HG03439 (cell line): ENCODE measurements around the gene MTHFS.
A peak's percentile ranks its signal among the peaks of the same experiment; 100 is the strongest.
"Not testable (repeated sequence)": the region's sequence is repeated elsewhere in the genome, so short reads cannot be mapped to it uniquely, and the experiment has no call there.

Experiments
- ATAC-seq: cut with Tn5 transposase; IDR thresholded peaks from one replicate; pipeline ENCODE4 v1.9.1; 2021; ENCODE audit warnings: mild to moderate bottlenecking, moderate library complexity; ENCODE audit not compliant: unreplicated experiment

Gene MTHFS

DNA sequence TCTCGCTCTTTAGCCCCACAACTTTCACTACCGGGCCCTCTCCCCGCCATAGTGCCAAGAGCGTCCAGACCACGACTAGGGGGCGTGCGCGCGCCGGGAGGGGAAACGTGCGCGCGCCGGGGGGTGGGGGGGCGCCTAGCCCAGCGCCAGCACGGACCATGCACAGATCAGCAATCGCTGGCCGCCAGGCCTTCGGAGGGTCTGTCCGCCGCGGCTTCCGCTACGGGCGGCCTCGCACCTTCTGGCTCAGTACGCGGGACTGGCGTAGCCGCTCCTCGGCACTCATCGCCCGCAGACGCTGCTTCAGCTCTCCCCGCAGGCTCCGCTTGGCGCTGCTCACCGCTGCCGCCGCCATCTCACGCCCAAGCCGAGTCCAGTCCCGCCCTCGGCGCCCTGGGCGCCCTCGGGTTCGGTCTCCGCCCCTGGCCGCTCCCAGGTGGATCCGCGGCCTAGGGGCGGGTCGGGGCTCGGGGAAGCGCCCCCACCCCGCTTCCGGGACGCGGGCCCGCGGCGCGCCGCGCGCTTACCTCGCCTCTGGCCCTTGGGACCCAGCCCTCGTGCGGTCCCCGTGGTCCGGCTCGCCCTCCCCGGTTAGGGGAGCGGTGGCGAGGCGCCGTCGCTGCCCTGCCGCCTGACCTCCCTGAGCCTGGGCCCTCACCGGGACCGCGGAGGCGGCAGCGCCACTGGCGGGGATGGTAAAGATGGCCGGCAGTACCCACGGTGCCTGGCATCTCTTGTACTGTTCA lies at the start of gene MTHFS:
TSS of gene MTHFS (minus strand) at position 381 of the 746 bp plus-strand sequence. CDS start at position 355, 26 bp downstream.
- peak; percentile 73 for ATAC-seq

DNA sequence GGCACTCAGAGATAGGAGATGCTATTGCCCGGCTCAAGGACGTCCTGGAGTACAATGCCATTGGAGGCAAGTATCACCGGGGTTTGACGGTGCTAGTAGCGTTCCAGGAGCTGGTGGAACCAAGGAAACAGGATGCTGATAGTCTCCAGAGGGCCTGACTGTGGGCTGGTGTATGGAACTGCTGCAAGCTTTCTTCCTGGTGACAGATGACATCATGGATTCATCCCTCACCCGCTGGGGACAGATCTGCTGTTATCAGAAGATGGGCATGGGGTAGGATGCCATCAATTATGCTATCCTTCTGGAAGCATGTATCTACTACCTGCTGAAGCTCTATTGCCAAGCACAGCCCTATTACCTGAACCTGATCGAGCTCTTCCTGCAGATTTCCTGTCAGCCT lies 47.8 kb upstream of the MTHFS start:
- ATAC-seq: no peak

DNA sequence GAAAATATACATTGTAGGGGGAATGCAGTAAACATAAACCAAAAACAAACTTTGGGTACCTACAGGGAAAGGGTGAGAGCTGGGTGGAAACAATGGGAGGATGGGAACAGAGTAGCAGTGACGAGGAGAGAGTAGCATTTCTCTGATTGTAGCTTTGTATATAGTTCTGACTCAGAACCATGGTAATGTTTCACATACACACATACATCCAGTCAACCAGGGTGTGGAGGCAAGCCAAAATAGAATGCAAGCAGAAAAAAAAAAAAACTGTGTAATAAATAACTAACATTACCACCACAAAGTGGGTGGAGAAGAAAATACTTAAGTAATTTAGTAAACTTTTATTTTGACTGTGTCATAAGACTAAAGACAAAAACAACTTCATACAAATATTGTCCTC lies 47.0 kb upstream of the MTHFS start:
- peak; percentile 76 for ATAC-seq

DNA sequence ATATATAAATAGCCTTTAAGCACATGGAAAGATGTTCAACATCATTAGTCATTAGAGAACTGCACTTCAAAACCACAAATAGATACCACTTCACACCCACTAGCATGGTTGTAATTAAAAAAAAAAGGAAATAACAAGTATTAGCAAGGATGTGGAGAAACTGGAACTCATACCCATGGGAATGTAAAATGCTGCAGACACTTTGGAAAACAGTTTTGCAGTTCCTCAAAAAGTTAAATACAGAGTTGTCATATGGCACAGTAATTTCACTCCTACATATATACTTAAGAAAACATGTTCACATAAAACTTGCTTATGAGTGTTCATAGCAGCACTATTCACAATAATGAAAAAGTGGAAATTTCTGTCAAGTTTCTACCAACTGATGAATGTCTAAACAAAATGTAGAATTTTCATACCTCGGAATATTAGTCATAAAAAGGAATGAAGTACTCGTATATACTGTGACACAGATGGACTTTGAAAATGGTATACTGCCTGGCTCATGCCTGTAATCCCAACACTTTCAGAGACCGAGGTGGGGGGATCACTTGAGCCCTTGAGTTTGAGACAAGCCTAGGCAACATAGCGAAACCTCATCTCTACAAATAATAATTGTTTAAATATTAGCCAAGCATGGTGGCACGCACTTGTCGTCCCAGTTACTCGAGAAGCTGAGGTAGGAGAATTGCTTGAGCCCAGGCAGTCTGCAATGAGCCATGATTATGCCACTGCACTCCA lies 46.1 kb upstream of the MTHFS start:
- no peak for ATAC-seq

DNA sequence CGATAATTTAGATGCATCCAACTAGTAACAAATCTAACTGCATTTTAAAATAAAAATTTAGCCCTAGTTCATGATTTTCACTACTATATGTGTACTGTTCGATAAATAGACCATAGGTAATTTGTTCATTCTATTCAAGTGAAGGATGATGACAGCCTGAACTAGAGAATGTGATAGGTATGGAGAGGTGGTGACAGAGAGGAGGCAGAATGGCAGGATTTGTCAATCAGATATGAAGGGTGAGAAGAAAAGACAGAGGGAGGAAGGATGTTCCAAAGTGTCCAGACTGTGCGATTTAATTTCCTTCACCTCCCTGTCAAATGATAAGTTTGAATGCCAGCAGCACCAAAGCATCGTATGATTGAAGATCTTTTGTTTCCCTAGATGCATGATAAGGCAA lies 42.6 kb upstream of the MTHFS start:
- no peak for ATAC-seq

DNA sequence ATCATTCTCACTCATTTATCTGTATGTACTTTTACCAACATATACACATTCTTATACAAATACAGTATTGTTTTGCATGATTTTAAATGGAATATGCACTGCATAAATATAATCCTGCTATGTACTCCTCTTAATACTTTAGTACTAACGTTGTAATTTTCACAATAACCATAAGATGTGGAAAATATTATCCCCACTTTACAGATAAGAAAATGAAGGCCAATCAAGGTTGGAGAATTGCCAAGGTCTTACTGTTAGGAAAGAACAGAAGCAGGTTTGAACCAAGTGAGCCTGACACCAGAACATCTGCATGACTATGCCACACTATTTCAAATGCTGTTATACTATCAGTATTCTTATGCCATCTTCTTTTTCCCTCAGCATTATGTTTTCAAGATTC lies 41.3 kb upstream of the MTHFS start:
- no peak for ATAC-seq

DNA sequence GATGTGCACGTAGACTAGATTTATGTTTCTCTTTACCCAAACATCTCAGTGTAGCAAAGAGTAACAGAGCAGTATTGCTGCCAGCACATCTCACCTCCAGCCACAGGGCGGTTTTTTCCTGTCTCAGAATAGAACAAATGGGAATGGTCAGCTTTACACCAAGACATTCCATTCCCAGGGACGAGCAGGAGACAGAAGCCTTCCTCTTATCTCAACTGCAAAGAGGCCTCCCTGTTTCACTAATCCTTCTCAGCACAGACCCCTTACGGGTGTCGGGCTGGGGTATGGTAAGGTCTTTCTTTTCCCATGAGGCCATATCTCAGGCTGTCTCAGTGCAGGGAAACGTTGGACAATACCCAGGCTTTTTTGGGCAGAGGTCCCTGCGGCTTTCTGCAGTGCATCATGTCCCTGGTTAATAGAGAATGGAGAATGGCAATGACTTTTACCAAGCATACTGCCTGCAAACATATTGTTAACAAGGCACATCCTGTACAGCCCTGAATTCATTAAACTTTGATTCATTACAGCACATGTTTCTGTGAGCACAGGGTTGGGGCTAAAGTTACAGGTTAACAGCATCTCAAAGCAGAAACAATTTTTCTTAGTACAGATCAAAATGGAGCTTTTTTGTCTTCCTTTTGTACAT lies 38.9 kb upstream of the MTHFS start:
- ATAC-seq: not testable (repeated sequence)

DNA sequence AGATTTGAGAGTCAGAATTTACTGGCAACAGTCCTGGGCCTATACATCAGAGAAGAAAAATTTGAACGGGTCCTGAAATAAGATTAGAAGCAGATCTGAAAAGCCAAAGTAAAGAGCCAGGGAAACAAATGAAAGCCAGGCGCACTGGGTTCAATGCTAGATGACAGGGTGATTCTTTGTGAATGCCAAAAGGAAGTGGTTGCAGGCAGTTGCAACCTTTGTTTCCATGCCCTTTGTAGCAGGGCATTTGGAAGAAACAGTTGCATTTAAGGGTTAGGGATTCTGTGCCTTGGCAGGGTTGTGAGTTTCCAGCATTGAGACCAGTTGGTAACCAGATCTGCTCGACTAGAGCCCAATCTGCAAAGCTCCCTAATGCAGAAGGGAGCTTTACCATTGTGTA lies 36.4 kb upstream of the MTHFS start:
- no peak for ATAC-seq

DNA sequence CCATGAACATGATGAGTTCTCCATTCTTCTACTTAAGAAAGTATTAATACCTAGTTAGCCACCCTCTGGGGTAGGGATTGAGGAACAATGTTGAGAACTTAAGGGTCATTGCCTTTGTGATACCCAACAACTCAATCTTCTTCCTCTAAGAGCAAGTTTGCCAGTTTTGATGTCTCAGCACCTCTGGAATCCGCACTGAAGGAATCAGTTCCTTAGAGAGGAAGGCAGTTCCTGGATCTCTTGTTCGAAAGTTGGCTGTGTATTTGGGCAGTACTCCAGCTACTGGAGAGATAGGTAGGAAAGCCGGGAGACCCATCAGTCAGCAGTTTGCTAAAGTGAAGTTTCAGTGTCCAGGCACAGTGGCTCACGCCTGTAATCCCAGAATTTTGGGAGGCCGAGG lies 35.6 kb upstream of the MTHFS start:
- ATAC-seq: no peak

DNA sequence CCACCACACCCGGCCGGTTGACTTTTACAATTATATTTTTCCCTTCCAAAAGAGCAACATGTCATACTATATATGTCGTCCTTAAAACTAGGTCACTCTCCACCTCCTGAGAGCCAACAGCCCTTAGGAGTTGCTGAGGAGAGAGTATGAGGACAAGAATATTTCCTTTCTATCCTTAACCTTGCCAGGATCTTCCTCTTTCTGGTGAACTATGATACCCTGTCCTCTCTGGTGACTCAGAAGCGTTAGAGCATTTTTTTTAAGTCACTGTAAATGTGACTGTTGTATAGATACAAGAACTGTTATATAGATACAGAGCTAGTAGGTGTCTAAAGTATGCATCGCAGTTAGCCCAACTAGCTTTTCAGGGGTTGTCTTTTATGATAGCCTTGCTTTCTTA lies 33.7 kb upstream of the MTHFS start:
- no peak for ATAC-seq

DNA sequence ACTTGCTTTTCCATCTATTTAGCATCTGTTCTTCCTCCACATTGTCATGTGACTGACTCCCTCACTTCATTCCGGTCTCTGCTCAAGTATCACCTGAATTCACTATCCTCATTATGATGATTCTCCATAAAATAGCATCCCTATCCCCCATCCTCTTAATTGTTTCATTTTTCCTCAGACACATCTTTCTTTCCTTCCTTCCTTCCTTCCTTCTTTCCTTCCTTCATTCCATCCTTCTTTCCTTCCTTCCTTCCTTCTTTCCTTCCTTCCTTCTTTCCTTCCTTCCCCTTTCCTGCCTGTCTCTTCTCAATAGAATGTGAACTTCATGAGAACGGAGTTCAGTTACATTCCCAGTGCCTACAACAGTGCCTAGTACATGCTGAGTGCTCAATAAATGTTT lies 32.6 kb upstream of the MTHFS start:
- no peak for ATAC-seq

DNA sequence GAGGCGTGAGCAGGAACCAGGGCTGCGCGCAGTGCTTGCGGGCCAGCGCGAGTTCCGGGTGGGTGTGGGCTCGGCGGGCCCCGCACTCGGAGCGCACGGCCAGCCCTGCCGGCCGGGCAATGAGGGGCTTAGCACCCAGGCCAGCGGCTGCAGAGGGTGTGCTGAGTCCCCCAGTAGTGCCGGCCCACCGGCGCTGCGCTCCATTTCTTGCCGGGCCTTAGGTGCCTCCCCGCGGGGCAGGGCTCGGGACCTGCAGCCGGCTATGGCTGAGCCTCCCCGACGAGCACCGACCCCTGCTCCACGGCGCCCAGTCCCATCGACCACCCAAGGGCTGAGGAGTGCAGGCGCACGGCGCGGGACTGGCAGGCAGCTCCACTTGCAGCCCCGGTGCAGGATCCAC lies 29.3 kb upstream of the MTHFS start:
- not testable (repeated sequence) for ATAC-seq

DNA sequence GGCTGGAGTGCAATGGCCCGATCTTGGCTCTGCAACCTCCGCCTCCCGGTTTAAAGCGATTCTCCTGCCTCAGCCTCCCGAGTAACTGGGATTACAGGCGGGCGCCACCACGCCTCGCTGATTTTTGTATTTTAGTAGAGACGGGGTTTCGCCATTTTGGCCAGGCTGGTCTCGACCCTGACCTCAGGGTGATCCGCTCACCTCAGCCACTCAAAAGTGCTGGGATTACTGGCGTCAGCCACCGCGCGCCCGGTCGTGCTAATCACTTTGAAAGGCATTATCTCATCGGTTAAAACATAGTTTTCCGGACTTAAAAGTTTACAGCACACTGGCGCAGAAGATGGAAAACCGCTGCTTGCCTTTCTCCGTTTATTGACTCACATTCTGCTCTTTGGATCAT lies 27.6 kb upstream of the MTHFS start:
- ATAC-seq: no peak

DNA sequence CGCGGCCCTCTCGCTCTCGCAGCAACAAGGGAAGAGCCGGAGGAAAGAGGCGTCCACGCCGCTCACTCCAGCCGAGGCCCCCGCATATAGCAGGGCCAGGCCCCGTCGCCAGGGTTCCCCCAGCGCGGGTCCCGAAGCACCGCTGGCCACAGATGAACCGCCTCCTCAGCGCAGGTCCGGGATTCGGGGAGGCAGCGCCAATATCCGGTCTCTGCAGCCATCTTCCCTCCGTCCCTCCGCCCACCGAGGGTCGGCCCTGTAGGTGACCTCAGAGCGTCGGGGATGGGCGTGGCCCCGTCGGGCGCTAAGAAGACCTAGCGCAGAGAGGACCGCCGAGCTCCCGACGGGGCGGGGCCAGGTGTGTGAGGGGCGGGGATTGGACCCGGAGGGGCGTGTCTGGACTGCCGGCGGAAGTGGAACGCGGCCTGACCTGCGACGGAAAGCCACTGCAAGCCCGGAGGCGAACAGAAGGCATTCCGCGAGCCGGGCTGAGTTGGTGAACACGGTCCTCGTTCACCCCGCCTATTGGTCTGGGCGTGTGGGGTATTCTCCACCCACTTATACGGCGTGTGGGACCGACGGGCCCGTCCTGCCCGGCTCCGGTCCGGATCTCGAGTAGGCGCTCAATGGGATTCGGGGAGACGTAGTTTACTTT lies 26.8 kb upstream of the MTHFS start:
- ATAC-seq: peak; percentile 96

DNA sequence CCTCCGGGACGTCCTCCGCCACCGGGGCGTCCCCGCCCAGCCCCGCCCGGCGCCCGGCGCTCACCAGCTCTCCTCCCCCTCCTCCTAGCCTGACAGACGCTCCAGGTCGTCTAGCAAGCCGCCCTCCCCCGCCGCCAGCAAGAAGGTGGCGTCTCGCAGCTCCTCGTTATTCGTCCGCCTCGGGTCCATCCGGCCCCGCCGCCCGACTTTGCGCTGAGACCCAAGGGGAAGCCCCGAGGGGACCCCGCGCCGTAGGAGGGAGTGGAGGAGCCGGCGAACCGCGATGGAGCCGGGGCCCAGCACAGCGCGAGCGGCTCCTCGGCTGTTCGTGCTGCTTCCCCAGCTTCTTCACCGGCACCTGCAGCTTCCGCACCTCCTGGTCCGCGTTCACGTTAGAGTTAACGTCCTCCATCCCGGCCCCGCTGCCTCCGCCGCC lies 26.3 kb upstream of the MTHFS start:
- ATAC-seq: peak; percentile 46

DNA sequence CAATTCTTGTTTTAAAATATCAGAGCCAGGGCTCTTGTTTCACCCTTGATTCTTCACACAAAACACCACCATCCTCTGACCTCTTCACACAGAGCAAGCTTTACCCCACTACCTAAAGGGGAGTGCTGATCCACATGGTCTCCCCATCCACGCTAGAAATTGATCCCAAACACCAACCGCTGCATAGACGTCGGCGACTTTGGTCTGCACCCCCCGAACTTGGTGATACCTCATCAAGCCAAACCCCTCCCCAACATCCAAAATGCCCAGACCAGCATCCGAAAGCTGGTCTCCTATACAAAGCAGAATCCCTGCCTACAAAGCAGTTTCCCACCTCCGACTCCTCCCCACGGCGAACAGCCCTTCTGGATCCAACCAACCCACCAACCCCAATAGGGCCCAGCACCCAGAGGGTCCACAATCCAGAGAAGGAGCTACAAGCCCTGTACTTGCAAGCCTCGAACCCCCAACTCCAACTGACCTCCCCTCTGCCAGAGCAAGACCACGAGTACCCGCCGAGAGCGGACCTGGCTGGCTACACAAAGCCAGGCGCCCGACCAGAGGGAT lies 25.8 kb upstream of the MTHFS start:
- no peak for ATAC-seq

DNA sequence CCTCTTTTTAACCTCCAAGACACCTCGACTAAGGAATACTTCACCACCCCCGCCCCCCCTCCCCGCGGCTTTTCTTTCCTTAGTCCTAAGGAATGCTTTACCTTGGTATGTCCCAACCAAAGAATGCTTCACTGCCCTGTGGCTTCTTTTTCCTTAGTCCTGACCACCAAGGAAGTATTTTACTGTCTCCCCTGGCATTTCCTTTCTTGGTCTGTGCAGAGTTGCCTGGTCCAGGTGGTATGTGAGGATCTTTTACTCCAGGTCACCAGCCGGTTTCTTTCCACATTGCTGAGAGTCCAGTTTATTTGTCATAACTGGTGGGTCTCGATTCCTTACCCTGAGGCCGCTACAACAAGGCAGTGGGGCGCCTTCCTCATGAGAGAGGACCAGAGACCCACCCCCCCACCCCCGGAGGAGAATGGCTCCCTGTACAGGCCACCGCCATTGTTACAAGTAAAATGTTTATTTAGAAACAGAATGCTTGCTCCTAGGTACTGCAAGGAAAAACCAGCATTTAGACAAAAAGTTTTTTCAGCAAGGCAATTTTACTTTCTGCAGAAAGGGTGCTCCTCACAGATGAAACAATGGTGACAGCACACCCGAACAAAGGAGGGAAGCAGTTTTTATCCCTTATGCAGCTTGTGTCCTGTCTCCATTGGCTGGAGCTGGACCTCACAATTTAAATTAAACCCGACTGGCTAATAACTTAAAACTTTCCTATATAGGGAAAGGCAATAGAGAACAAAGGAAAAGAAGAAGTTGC lies 23.1 kb upstream of the MTHFS start:
- no peak for ATAC-seq

DNA sequence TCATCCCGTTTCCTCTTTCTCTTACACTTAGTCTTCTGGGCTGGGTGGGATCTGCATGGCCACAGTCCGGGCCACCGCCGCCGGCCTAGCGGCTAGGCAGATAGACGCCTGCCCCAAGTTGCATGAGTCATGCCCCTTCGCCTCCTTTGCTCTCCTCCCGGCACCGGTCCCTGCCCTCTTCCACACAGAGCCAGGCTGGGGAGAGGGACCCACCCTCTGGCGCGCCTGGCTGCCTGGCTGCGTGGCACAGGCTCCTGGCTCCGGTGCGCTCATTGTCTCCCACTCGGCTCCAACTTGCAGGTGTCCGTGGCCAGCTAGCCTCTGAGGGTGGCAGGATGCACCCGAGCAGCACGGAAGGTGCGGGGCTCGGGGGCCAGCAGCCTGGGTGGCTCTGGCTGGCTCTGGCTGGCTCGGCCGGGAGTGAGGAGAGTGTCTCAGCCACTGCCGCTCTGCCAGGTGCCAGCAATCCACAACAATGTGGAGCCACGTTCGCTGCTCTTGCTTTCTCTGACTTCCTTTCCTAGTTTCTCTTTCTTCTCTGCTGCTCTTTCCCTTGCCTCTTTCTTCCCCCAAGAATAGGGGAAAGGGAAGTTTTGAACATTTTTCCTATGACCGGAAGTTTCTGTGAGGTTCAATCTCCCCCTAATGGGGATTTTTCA lies 22.4 kb upstream of the MTHFS start:
- ATAC-seq: no peak

DNA sequence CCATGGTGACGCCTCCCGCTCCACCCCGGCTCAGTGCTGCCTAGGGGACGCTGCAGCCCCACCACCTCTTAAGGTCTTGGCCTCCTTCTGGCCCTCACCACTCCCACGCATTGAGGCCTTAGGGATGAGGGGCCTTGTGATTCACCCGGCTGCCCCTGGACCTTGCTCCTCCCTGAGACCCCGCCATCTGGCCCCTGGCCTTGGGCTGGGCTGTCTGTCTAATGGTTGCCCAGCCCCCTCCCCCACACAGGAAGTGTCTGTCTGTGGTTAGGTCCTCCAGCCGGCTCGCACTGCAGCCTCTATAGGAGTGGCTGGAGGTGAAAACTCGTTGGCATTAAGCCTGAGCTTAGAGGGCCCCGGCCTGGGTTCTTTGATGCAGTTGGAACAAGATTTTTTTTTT lies 21.5 kb upstream of the MTHFS start:
- no peak for ATAC-seq
